ENCODE measurements around the gene MKI67.
A peak's percentile ranks its signal among the peaks of the same experiment; 100 is the strongest.
"Not testable (repeated sequence)": the region's sequence is repeated elsewhere in the genome, so short reads cannot be mapped to it uniquely, and the experiment has no call there.

MKI67 gene

GRCh38 chr10:128125944-128126764 lies at the start of gene MKI67:
Gene MKI67, minus strand, starts transcription at chr10:128126423. Its CDS starts 756 bp downstream, at chr10:128125667.
- peak; percentile 98 for DNase-seq

GRCh38 chr10:128174581-128175559 lies 48.6 kb upstream of the MKI67 start:
- no peak for DNase-seq

- DNase-seq = no peak
These were observed 47.2 kb upstream of the MKI67 start for GRCh38 chr10:128173386-128173785.

GRCh38 chr10:128172756-128173155 lies 46.5 kb upstream of the MKI67 start:
- no peak for DNase-seq

GRCh38 chr10:128169811-128170379 lies 43.7 kb upstream of the MKI67 start:
- DNase-seq = no peak

GRCh38 chr10:128167926-128168520 lies 41.8 kb upstream of the MKI67 start:
- DNase-seq = no peak

- not testable (repeated sequence) for DNase-seq
These were observed 40.9 kb upstream of the MKI67 start for GRCh38 chr10:128167123-128167522.

- no peak for DNase-seq
These were observed 39.9 kb upstream of the MKI67 start for GRCh38 chr10:128166151-128166550.

GRCh38 chr10:128165536-128165935 lies 39.3 kb upstream of the MKI67 start:
- no peak for DNase-seq

GRCh38 chr10:128163701-128164100 lies 37.5 kb upstream of the MKI67 start:
- DNase-seq = no peak

- DNase-seq = peak; percentile 75
These were observed 34.8 kb upstream of the MKI67 start for GRCh38 chr10:128161031-128161430.

- peak; percentile 14 for DNase-seq
These were observed 34.1 kb upstream of the MKI67 start for GRCh38 chr10:128160297-128160711.

- no peak for DNase-seq
These were observed 32.0 kb upstream of the MKI67 start for GRCh38 chr10:128158021-128158795.

GRCh38 chr10:128156999-128157755 lies 31.0 kb upstream of the MKI67 start:
- no peak for DNase-seq

GRCh38 chr10:128152741-128153580 lies 26.7 kb upstream of the MKI67 start:
- no peak for DNase-seq

- no peak for DNase-seq
These were observed 24.8 kb upstream of the MKI67 start for GRCh38 chr10:128151031-128151430.

GRCh38 chr10:128150561-128150960 lies 24.3 kb upstream of the MKI67 start:
- no peak for DNase-seq

GRCh38 chr10:128150045-128150493 lies 23.8 kb upstream of the MKI67 start:
- peak; percentile 84 for DNase-seq

GRCh38 chr10:128149267-128150014 lies 23.2 kb upstream of the MKI67 start:
- DNase-seq = no peak
